Natural killer cell (primary cell): ENCODE results near the gene BRD8. TPM values are rescaled to one million over a fixed set of nuclear protein-coding genes. Genes with fewer than 3 reads are reported as not detected.

Source experiments
- ATAC-seq, 3 donors: fragments of 150-1000 bp in 2 of 3; fragments of 200-7000 bp in 1 of 3; cut with Tn5 transposase; 1 replicate in 1 of 3; 2 replicates in 2 of 3; pipeline ENCODE4 v1.10.0; 2021; ENCODE audit warnings: mild to moderate bottlenecking in 2 of 3, moderate library complexity in 2 of 3
- DNase-seq, 2 donors: peaks; one replicate each; pipeline versions ENCODE4 v3.0.0 to v3.0.0-alpha.2; 2013 to 2021; ENCODE audit warnings: mixed read lengths in 1 of 2
- H3K27ac ChIP-seq: one replicate; pipeline ENCODE4 v1.5.1; 2013; ENCODE audit warnings: mild to moderate bottlenecking, low read length
- H3K27me3 ChIP-seq: one replicate; pipeline ENCODE4 v1.6.1; 2013; ENCODE audit warnings: low read length; ENCODE audit not compliant: control insufficient read depth, insufficient read depth
- H3K36me3 ChIP-seq: one replicate; pipeline ENCODE4 v1.6.1; 2013; ENCODE audit warnings: low read length; ENCODE audit not compliant: control insufficient read depth, insufficient read depth
- H3K4me1 ChIP-seq: one replicate; pipeline ENCODE4 v1.6.1; 2013; ENCODE audit warnings: low read length; ENCODE audit not compliant: control insufficient read depth, insufficient read depth
- H3K4me3 ChIP-seq: one replicate; pipeline ENCODE4 v1.5.1; 2013; ENCODE audit warnings: low read length
- H3K9me3 ChIP-seq: one replicate; pipeline ENCODE4 v1.6.1; 2013; ENCODE audit warnings: low read length; ENCODE audit not compliant: control insufficient read depth, insufficient read depth
- H3K27ac Mint-ChIP-seq, 2 donors: one replicate each; pipeline ENCODE4 v1.8.0; 2022; ENCODE audit warnings: mild to moderate bottlenecking in 2 of 2, mixed read lengths in 2 of 2, moderate library complexity in 1 of 2
- H3K27me3 Mint-ChIP-seq, 2 donors: one replicate each; pipeline ENCODE4 v1.8.0; 2022; ENCODE audit warnings: low read depth in 2 of 2, mixed read lengths in 2 of 2
- H3K36me3 Mint-ChIP-seq: one replicate; pipeline ENCODE4 v1.8.0; 2022; ENCODE audit warnings: mixed read lengths
- H3K4me1 Mint-ChIP-seq, 2 donors: one replicate each; pipeline ENCODE4 v1.8.0; 2022; ENCODE audit warnings: mixed read lengths in 2 of 2
- H3K4me3 Mint-ChIP-seq: one replicate; pipeline ENCODE4 v1.8.0; 2022; ENCODE audit warnings: mild to moderate bottlenecking, moderate library complexity, mixed read lengths
- H3K9me3 Mint-ChIP-seq, 2 donors: one replicate each; pipeline ENCODE4 v1.8.0; 2022; ENCODE audit warnings: mixed read lengths in 2 of 2
- WGBS: methylation state at CpG from one replicate; pipeline ENCODE4 v1.1.7; 2013; ENCODE audit warnings: missing lambda C conversion rate; ENCODE audit not compliant: insufficient coverage; 5-methylcytosine and 5-hydroxymethylcytosine counted together
- intact Hi-C: fragments of 100-400 bp; cut with micrococcal nuclease; formaldehyde crosslinking; loops from one replicate; pipeline ENCODE4 v1.14.2; 2022
- total RNA-seq, 4 donors: library from RNA; stranded (reverse); fragments of 120-200 nt in 1 of 4; gene quantifications; one replicate each; pipeline versions ENCODE4 v1.2.3 to v1.2.4, GENCODE V29; 2013 to 2022
- TF ChIP-seq, protein P1 (sequence below): fragments of 200-600 bp; IDR thresholded peaks from one replicate; pipeline ENCODE4 v1.8.0; 2022; ENCODE audit warnings: antibody characterized with exemption

The BRD8 gene
- total RNA-seq, 3 donors from 2014 or later (not counting 1 experiment from before 2014, with no cell fraction given) = 26.1 to 36.5 (median 34.1) TPM

DNA sequence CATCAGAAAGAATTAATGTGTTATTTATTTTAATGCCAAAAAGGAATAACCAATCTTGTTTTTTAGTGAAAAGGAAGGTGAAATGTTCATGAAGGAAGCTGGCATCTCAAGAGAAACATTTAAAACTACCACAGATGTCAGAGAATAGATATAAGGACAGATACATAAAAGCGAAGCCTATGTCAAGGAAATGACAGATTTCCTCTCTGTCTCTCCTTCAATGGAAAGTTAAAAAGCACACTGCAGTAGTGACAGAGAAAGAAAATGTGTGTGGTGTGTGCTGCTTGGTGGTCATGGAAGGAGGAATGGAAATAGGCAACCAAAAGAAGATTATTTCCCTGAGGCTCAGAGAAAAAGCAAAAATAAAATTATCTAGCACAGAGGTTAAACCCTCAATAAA lies 85.4 kb downstream of the BRD8 start:
- Mint-ChIP-seq H3K9me3 (no peaks in the 10 kb centered on the region), H3K27me3 (peaks cover 9 to 33% of the 10 kb centered on the region in 2 donors), H3K36me3 (no peaks in the 10 kb centered on the region), H3K4me3 (no peak overlapping the region), H3K4me1 (no peaks in the 10 kb centered on the region), H3K27ac (no peak overlapping the region)
- intact Hi-C loops = no loop called here
- DNase-seq (peak in 1 of 2 donors; percentile 34), ATAC-seq (no peak)
- H3K27ac ChIP-seq = no peak overlapping the region
- no peaks in the 10 kb centered on the region for H3K9me3 ChIP-seq
- no peaks in the 10 kb centered on the region for H3K36me3 ChIP-seq
- H3K27me3 ChIP-seq = no peaks in the 10 kb centered on the region
- TF ChIP-seq, protein P1, sequence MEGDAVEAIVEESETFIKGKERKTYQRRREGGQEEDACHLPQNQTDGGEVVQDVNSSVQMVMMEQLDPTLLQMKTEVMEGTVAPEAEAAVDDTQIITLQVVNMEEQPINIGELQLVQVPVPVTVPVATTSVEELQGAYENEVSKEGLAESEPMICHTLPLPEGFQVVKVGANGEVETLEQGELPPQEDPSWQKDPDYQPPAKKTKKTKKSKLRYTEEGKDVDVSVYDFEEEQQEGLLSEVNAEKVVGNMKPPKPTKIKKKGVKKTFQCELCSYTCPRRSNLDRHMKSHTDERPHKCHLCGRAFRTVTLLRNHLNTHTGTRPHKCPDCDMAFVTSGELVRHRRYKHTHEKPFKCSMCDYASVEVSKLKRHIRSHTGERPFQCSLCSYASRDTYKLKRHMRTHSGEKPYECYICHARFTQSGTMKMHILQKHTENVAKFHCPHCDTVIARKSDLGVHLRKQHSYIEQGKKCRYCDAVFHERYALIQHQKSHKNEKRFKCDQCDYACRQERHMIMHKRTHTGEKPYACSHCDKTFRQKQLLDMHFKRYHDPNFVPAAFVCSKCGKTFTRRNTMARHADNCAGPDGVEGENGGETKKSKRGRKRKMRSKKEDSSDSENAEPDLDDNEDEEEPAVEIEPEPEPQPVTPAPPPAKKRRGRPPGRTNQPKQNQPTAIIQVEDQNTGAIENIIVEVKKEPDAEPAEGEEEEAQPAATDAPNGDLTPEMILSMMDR = no peak
- H3K4me3 ChIP-seq = no peak overlapping the region
- no peaks in the 10 kb centered on the region for H3K4me1 ChIP-seq
- WGBS = 11% methylated on average over 1 of the region's 1 CpG

GRCh38 chr5:138092301-138092700 lies 86.1 kb downstream of the BRD8 start:
- no peaks in the 10 kb centered on the region for H3K36me3 Mint-ChIP-seq
- Histone ChIP-seq H3K36me3 (no peaks in the 10 kb centered on the region), H3K4me3 (no peak overlapping the region), H3K27ac (no peak overlapping the region), H3K9me3 (no peaks in the 10 kb centered on the region), H3K4me1 (no peaks in the 10 kb centered on the region), H3K27me3 (no peaks in the 10 kb centered on the region)
- TF ChIP-seq, protein P1 = no peak
- WGBS = 70% methylated on average over 1 of the region's 1 CpG
- no peak overlapping the region for H3K4me3 Mint-ChIP-seq
- ATAC-seq = no peak
- H3K27ac Mint-ChIP-seq = no peak overlapping the region
- intact Hi-C loops = no loop called here
- no peaks in the 10 kb centered on the region for H3K4me1 Mint-ChIP-seq
- no peak for DNase-seq
- H3K27me3 Mint-ChIP-seq = peaks cover 9 to 33% of the 10 kb centered on the region in 2 donors
- H3K9me3 Mint-ChIP-seq = no peaks in the 10 kb centered on the region

DNA sequence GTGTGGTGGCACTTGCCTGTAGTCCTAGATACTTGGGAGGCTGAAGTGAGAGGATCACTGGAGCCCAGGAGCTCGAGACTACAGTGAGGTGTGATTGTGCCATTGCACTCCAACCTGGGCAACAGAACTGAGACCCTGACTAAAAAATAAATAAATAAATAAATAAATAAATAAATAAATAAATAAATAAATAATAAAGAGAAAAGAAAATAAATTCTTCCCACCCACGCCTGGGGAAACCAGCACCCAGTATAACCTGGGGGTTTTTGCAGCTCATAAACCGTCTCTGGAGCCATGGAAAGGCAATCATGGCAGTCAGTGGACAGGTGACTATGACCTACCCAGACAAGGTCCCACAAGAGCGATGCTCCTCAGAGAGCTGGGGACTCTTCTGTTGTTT lies 86.7 kb downstream of the BRD8 start:
- intact Hi-C loops = no loop called here

More for the DNA sequence above, 86.7 kb downstream of the BRD8 start:
- no peaks in the 10 kb centered on the region for H3K9me3 Mint-ChIP-seq
- no peaks in the 10 kb centered on the region for H3K4me1 ChIP-seq
- peaks cover 9 to 33% of the 10 kb centered on the region in 2 donors for H3K27me3 Mint-ChIP-seq
- TF ChIP-seq, protein P1 = no peak
- no peak for ATAC-seq
- no peak overlapping the region for H3K27ac Mint-ChIP-seq
- no peak overlapping the region for H3K4me3 Mint-ChIP-seq
- no peaks in the 10 kb centered on the region for H3K36me3 Mint-ChIP-seq
- no peaks in the 10 kb centered on the region for H3K9me3 ChIP-seq
- H3K4me1 Mint-ChIP-seq = no peaks in the 10 kb centered on the region
- H3K27me3 ChIP-seq = no peaks in the 10 kb centered on the region
- no peak overlapping the region for H3K27ac ChIP-seq
- WGBS = 86% methylated on average over 4 of the region's 4 CpGs
- DNase-seq = no peak
- H3K36me3 ChIP-seq = no peaks in the 10 kb centered on the region
- no peak overlapping the region for H3K4me3 ChIP-seq

Other genes with a start within 250 kb of the BRD8 start
- 10 to 100 TPM; 58.8 to 74.4 (median 67.4) TPM for gene FAM13B, start 145.6 kb downstream of the BRD8 start, total RNA-seq
- not detected for gene WNT8A, start 94.6 kb downstream of the BRD8 start, total RNA-seq
- not detected for gene NME5, start 39.2 kb downstream of the BRD8 start, total RNA-seq
- gene KIF20A, start 482 bp upstream of the BRD8 start, total RNA-seq = 1 to 10 TPM in 1 of 3 donors, under 1 TPM in 2; 0.15 to 1.5 (median 0.61) TPM
- gene CDC23, start 34.7 kb upstream of the BRD8 start, total RNA-seq = 10 to 100 TPM; 16.3 to 25.2 (median 24.6) TPM
- gene GFRA3, start 96.0 kb upstream of the BRD8 start, total RNA-seq = not detected
- gene CDC25C, start 153.2 kb upstream of the BRD8 start, total RNA-seq = under 1 TPM in 2 of 3 donors, not detected in 1; 0.47 to 0.48 TPM
- gene FAM53C, start 159.6 kb upstream of the BRD8 start, total RNA-seq = 100 to 1,000 TPM in 1 of 3 donors, 10 to 100 TPM in 2; 65.1 to 140 (median 73.6) TPM
- 10 to 100 TPM; 82.3 to 87.1 (median 82.3) TPM for gene KDM3B, start 174.1 kb upstream of the BRD8 start, total RNA-seq